Common myeloid progenitor, CD34-positive (primary cell): Measurements from ENCODE around the gene RAI14.

Experiments
- CTCF ChIA-PET: fragments of 350-600 bp; sonication (Branson Sonifier 250); formaldehyde crosslinking; loops from one replicate; lab custom pipeline; 2021; ENCODE audit warnings: antibody characterized with exemption; lab: Charles Lee
- POLR2A ChIA-PET: fragments of 350-600 bp; sonication (Branson Sonifier 250); formaldehyde crosslinking; loops from one replicate; lab custom pipeline; 2021; ENCODE audit warnings: antibody characterized with exemption; lab: Charles Lee
- DNase-seq, 3 donors: peaks; one replicate each; pipeline versions ENCODE4 v3.0.0 to v3.0.0-alpha.2; 2013
- H3K27ac ChIP-seq, 2 experiments: 1 replicate in 1 of 2; 2 replicates in 1 of 2; pipeline ENCODE4 v1.7.0; 2013; ENCODE audit warnings: inconsistent platforms in 2 of 2, low read length in 2 of 2, mild to moderate bottlenecking in 2 of 2, low read depth in 1 of 2, moderate library complexity in 1 of 2; ENCODE audit not compliant: severe bottlenecking in 2 of 2, insufficient read depth in 1 of 2, poor library complexity in 1 of 2
- H3K27me3 ChIP-seq, 5 experiments: replicated peaks in 2 of 5; 1 replicate in 3 of 5; 2 replicates in 2 of 5; pipeline versions ENCODE4 v1.6.1 to v1.7.0; 2013; ENCODE audit warnings: low read length in 4 of 5, mild to moderate bottlenecking in 2 of 5, moderate library complexity in 2 of 5, inconsistent platforms in 1 of 5; ENCODE audit not compliant: insufficient read depth in 5 of 5, control insufficient read depth in 4 of 5
- H3K36me3 ChIP-seq, 4 experiments: 1 replicate in 2 of 4; 2 replicates in 2 of 4; pipeline versions ENCODE4 v1.6.1 to v1.7.0; 2013; ENCODE audit warnings: low read length in 3 of 4, control low read depth in 1 of 4, mild to moderate bottlenecking in 1 of 4; ENCODE audit not compliant: control insufficient read depth in 4 of 4, insufficient read depth in 4 of 4
- H3K4me1 ChIP-seq, 4 experiments: 1 replicate in 3 of 4; 2 replicates in 1 of 4; pipeline versions ENCODE4 v1.6.1 to v1.7.1; 2013; ENCODE audit warnings: low read length in 3 of 4, mild to moderate bottlenecking in 3 of 4, control low read depth in 1 of 4, inconsistent platforms in 1 of 4, moderate library complexity in 1 of 4; ENCODE audit not compliant: control insufficient read depth in 4 of 4, insufficient read depth in 4 of 4; ENCODE audit errors: control extremely low read depth in 1 of 4
- H3K4me3 ChIP-seq, 7 experiments: 1 replicate in 4 of 7; 2 replicates in 3 of 7; pipeline versions ENCODE4 v1.5.1 to v1.7.0; 2013; ENCODE audit warnings: mild to moderate bottlenecking in 7 of 7, low read length in 6 of 7, moderate library complexity in 6 of 7, inconsistent platforms in 2 of 7, low read depth in 2 of 7, control low read depth in 1 of 7; ENCODE audit not compliant: insufficient read depth in 4 of 7, control insufficient read depth in 1 of 7; ENCODE audit errors: extremely low read depth in 1 of 7
- H3K9me3 ChIP-seq, 5 experiments: 1 replicate in 4 of 5; 2 replicates in 1 of 5; pipeline versions ENCODE4 v1.6.1 to v1.7.1; 2013; ENCODE audit warnings: low read length in 4 of 5, mild to moderate bottlenecking in 2 of 5, inconsistent platforms in 1 of 5, low read depth in 1 of 5, moderate library complexity in 1 of 5; ENCODE audit not compliant: control insufficient read depth in 4 of 5, insufficient read depth in 2 of 5; ENCODE audit errors: control extremely low read depth in 1 of 5
- WGBS: methylation state at CpG from one replicate; pipeline ENCODE4 v1.1.5; 2013; ENCODE audit not compliant: insufficient coverage; 5-methylcytosine and 5-hydroxymethylcytosine counted together

Gene RAI14

GRCh38 chr5:34833976-34834793 lies 178.1 kb downstream of the RAI14 start:
- Histone ChIP-seq H3K4me1 (peaks cover 0 to 12% (median 8%) of the 10 kb centered on the region in 4 experiments), H3K27me3 (no peaks in the 10 kb centered on the region), H3K9me3 (no peaks in the 10 kb centered on the region), H3K4me3 (no peak overlapping the region), H3K36me3 (peaks cover 0 to 2% (median 0%) of the 10 kb centered on the region in 4 experiments), H3K27ac (no peak overlapping the region)
- ChIA-PET POLR2A (no interaction called here), CTCF (no interaction called here)
- 91% methylated on average over 6 of the region's 9 CpGs for WGBS
- DNase-seq: no peak

- peaks cover 3 to 17% (median 12%) of the 10 kb centered on the region in 4 experiments for H3K4me1 ChIP-seq
- H3K27ac ChIP-seq: no peak overlapping the region
- H3K36me3 ChIP-seq: peaks cover 0 to under 1% (median 0%) of the 10 kb centered on the region in 4 experiments
- ChIA-PET CTCF (interaction anchor here (1.1 kb wide), 1 partner anchor 9 kb away, joined by 3 read pairs; no protein-coding TSS in a partner anchor), POLR2A (no interaction called here)
- no peaks in the 10 kb centered on the region for H3K9me3 ChIP-seq
- WGBS: no CpG with 5 or more reads among the region's 1 CpG
- no peak for DNase-seq
- H3K4me3 ChIP-seq: no peak overlapping the region
- H3K27me3 ChIP-seq: no peaks in the 10 kb centered on the region
Observed at GRCh38 chr5:34834794-34835089, 178.6 kb downstream of the RAI14 start.

- WGBS: 100% methylated on average over 1 of the region's 3 CpGs
- H3K9me3 ChIP-seq: no peaks in the 10 kb centered on the region
- H3K36me3 ChIP-seq: no peaks in the 10 kb centered on the region
- POLR2A ChIA-PET: no interaction called here
- H3K4me3 ChIP-seq: no peak overlapping the region
- peaks cover 3 to 18% (median 13%) of the 10 kb centered on the region in 4 experiments for H3K4me1 ChIP-seq
- H3K27ac ChIP-seq: no peak overlapping the region
- H3K27me3 ChIP-seq: no peaks in the 10 kb centered on the region
- no peak for DNase-seq
- CTCF ChIA-PET: interaction anchor here (0.8 to 1.5 kb wide), 4 partner anchors 8 to 63 kb away, joined by 3 to 5 read pairs (median 3); no protein-coding TSS in a partner anchor
Observed at GRCh38 chr5:34835664-34836063, 179.5 kb downstream of the RAI14 start.

GRCh38 chr5:34838785-34839714 lies 182.9 kb downstream of the RAI14 start, which contains the start of gene TTC23L:
TSS of gene TTC23L (plus strand) at chr5:34839164. CDS start at chr5:34840672, 1,508 bp downstream.
- POLR2A ChIA-PET: interaction anchor here (0.7 to 1.3 kb wide), 2 partner anchors 14 to 90 kb away, joined by 4 to 5 read pairs; partner anchors contain the start of gene DNAJC21
- no peaks in the 10 kb centered on the region for H3K27me3 ChIP-seq
- CTCF ChIA-PET: interaction anchor here (1.0 to 2.0 kb wide), 3 partner anchors 11 to 59 kb away, joined by 3 to 9 read pairs (median 4); no protein-coding TSS in a partner anchor
- 3% methylated on average over 47 of the region's 73 CpGs for WGBS
- no peaks in the 10 kb centered on the region for H3K36me3 ChIP-seq
- peak within 1 kb of the TSS; percentile 72 to 93 (median 86) for H3K4me3 ChIP-seq
- peak; percentile 89 to 97 (median 96) for DNase-seq
- peak within 1 kb of the TSS; percentile 36 to 75 for H3K27ac ChIP-seq
- H3K9me3 ChIP-seq: peaks cover 0 to 4% (median 2%) of the 10 kb centered on the region in 5 experiments
- H3K4me1 ChIP-seq: peaks cover 3 to 18% (median 13%) of the 10 kb centered on the region in 4 experiments

- Histone ChIP-seq H3K4me3 (no peak overlapping the region), H3K27ac (no peak overlapping the region), H3K27me3 (no peaks in the 10 kb centered on the region), H3K9me3 (peaks cover 0 to 4% (median 2%) of the 10 kb centered on the region in 5 experiments), H3K36me3 (no peaks in the 10 kb centered on the region), H3K4me1 (peaks cover 3 to 18% (median 13%) of the 10 kb centered on the region in 4 experiments)
- no peak for DNase-seq
- WGBS: 100% methylated on average over 1 of the region's 2 CpGs
- CTCF ChIA-PET: no interaction called here
- POLR2A ChIA-PET: no interaction called here
Observed at GRCh38 chr5:34841816-34842215, 185.7 kb downstream of the RAI14 start.

GRCh38 chr5:34842554-34842953 lies 186.4 kb downstream of the RAI14 start:
- Histone ChIP-seq H3K4me1 (peaks cover 3 to 16% (median 12%) of the 10 kb centered on the region in 4 experiments), H3K27ac (no peak overlapping the region), H3K9me3 (peaks cover 0 to 4% (median 2%) of the 10 kb centered on the region in 5 experiments), H3K36me3 (no peaks in the 10 kb centered on the region), H3K4me3 (no peak overlapping the region), H3K27me3 (no peaks in the 10 kb centered on the region)
- ChIA-PET CTCF (no interaction called here), POLR2A (no interaction called here)
- no peak for DNase-seq
- 100% methylated on average over 7 of the region's 7 CpGs for WGBS
